ENCODE data around the gene PRXL2B. TPM values are rescaled to one million over a fixed set of nuclear protein-coding genes. Genes with fewer than 3 reads are reported as not detected.

PRXL2B gene
- polyA plus RNA-seq, 1 experiment = 10.2 TPM

DNA sequence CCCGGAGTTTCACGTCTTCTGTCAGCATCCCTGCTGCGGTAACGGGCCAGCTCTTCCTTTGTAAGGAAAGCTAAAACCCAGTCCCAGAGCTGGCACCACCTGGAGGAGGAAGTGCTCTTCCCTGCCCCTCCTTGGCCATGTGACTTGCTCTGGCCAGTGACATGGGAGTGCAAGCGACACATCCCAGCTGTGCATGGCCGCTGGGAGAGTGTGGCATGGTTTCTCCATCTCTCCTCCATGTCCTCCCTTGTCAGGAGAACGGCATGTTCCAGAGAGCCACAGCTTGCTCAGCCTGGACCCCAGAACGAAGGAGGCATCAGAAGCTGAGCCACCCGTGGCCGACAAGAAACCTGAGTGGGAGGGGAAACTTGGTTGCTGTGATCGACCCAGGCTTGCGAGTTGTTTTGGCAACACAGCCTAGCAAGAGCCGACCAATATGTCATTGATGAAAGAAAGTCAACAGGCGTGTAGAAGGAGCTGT is 2.7 kb upstream of the PRXL2B start:
- H3K27me3 ChIP-seq (ENCODE audit: control insufficient read depth, insufficient read depth, low read length) = no peaks in the 10 kb centered on the region
- H3K27ac ChIP-seq (ENCODE audit: low read depth, low read length) = no peak overlapping the region
- CTCF ChIA-PET = interaction anchor here (0.6 to 2.0 kb wide), 6 partner anchors 36 to 389 kb away, joined by 3 to 6 read pairs (median 4); partner anchors contain the start of genes FAAP20 and PEX10
- TF ChIP-seq, protein P1, sequence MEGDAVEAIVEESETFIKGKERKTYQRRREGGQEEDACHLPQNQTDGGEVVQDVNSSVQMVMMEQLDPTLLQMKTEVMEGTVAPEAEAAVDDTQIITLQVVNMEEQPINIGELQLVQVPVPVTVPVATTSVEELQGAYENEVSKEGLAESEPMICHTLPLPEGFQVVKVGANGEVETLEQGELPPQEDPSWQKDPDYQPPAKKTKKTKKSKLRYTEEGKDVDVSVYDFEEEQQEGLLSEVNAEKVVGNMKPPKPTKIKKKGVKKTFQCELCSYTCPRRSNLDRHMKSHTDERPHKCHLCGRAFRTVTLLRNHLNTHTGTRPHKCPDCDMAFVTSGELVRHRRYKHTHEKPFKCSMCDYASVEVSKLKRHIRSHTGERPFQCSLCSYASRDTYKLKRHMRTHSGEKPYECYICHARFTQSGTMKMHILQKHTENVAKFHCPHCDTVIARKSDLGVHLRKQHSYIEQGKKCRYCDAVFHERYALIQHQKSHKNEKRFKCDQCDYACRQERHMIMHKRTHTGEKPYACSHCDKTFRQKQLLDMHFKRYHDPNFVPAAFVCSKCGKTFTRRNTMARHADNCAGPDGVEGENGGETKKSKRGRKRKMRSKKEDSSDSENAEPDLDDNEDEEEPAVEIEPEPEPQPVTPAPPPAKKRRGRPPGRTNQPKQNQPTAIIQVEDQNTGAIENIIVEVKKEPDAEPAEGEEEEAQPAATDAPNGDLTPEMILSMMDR (IDR thresholded peaks at IDR 0.05; ENCODE audit: low read depth, low read length) = no peak
- H3K4me3 ChIP-seq (ENCODE audit: low read depth, low read length) = no peak overlapping the region
- no peaks in the 10 kb centered on the region; the same call in 1 of the 2 replicates for H3K9me3 ChIP-seq (ENCODE audit: control insufficient read depth, insufficient read depth, low read length)
- no peak for DNase-seq (ENCODE audit: low read depth, low spot score)
- POLR2A ChIA-PET = no interaction called here

DNA sequence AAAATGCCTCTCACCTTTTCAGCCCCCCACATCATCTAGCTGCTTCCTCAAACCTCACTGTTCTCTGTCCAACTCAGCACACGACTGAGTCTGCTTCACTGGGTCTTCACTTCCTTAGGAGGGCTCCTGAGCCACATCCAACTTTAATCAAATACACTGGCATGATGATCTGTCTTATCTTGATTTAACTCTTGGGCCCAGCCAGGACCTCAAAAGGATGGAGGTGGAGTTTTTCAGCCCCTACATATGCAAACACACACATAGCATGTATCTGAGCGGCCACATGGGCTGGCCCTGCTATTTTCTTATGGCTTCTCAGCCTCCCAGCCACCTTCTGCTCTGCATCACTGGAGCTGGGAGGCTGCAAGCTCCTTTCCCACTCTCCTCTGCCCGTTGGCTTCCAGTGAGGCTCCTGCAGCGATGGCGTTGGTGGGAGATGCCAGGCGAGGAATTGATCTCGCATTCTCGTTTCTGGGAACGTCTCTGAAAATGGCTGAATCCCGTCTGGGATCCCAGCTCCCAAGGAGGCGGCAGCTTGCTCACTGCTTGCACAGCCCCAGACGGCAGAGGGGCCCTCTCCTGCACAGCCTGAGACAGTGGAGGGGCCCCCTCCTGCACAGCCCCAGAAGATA is 1.8 kb upstream of the PRXL2B start:
- no peaks in the 10 kb centered on the region for H3K27me3 ChIP-seq (ENCODE audit: control insufficient read depth, insufficient read depth, low read length)
- H3K4me3 ChIP-seq (ENCODE audit: low read depth, low read length) = peak overlapping the region; percentile 80; the same call in 1 of the 2 replicates
- TF ChIP-seq, protein P1 (IDR thresholded peaks at IDR 0.05; ENCODE audit: low read depth, low read length) = no peak
- ChIA-PET POLR2A (interaction anchor here (0.9 to 1.8 kb wide), 3 partner anchors 28 to 390 kb away, joined by 3 to 6 read pairs (median 4); partner anchors contain the start of genes FAAP20 and TNFRSF14), CTCF (interaction anchor here (0.6 to 2.0 kb wide), 8 partner anchors 29 to 390 kb away, joined by 3 to 6 read pairs (median 4); partner anchors contain the start of genes FAAP20, PEX10 and TNFRSF14)
- H3K27ac ChIP-seq (ENCODE audit: low read depth, low read length) = peak overlapping the region; percentile 11
- no peaks in the 10 kb centered on the region; the same call in 1 of the 2 replicates for H3K9me3 ChIP-seq (ENCODE audit: control insufficient read depth, insufficient read depth, low read length)
- DNase-seq (ENCODE audit: low read depth, low spot score) = no peak

DNA sequence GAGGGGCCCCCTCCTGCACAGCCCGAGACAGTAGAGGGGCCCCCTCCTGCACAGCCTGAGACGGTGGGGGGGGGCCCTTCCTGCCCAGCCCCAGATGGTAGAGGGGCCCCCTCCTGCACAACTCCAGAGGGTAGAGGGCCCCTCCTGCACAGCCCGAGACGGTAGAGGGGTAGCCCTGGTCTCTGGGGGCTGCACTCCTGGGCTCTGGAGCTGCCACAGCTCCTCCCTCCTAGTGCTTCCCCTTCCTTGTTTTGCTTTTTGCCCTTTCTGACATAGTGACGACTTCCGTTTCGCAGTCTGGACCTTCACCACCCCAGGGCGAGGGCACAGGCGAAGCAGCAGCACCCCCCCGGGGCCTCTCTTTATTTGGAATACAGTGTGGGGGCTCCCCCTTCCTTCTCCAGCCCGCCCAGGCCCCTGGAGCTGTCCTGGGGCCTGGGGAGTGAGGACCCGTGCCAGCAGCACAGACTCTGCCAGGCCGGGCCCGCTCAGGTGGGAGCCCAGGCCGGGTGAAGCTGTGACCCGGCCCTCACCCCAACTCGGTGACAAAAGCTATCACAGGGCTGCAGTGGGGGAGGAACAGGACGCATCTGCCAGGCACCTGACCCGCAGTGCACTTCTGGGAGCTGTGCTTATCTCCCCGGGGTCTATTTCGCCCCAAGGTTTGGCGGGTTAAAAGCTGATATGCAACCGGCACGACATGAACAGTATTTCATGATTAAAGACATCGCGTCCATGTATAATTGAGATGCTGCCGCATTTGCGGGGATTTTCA is 1.1 kb upstream of the PRXL2B start:
- TF ChIP-seq, protein P1 (IDR thresholded peaks at IDR 0.05; ENCODE audit: low read depth, low read length) = no peak

DNA sequence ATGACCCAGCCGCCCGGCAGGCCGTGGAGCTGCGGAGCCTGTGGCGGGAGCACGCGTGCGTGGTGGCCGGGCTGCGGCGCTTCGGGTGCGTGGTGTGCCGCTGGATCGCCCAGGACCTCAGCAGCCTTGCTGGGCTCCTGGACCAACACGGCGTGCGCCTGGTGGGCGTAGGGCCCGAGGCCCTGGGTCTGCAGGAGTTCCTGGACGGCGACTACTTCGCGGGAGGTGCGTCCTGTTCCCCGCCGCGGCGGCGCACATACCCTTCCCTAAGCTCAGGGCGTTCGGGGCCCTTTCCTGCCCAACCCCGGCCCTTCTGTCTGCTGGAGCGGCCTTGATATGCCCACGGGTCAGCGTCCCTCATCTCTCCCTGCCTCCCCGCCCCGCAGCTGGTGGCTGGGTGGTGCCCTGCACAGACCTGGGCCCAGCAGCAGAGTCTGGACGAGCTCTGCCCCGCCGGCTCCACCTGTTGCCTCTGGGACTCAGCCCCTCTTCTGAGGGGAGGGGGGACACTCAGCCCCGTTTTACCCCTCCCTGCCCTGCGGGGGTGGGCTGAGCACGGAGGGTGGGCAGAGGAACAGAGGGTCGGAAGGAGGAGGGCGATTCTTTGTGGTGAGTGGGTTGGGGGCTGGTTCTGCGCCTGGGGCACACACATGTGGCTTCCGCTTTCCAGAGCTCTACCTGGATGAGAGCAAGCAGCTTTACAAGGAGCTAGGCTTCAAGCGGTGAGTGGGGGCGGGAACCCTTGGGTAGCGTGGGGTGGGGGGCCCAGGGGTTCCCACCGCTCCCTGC is 688 bp downstream of the PRXL2B start:
- POLR2A ChIA-PET = no interaction called here
- peak overlapping the region; percentile 78 for H3K4me3 ChIP-seq (ENCODE audit: low read depth, low read length)
- H3K9me3 ChIP-seq (ENCODE audit: control insufficient read depth, insufficient read depth, low read length) = no peaks in the 10 kb centered on the region; the same call in 1 of the 2 replicates
- H3K27ac ChIP-seq (ENCODE audit: low read depth, low read length) = no peak overlapping the region
- CTCF ChIA-PET = interaction anchor here (0.5 kb wide), 2 partner anchors 193 to 1275 kb away, joined by 3 to 6 read pairs; no protein-coding TSS in a partner anchor
- no peak for DNase-seq (ENCODE audit: low read depth, low spot score)
- no peaks in the 10 kb centered on the region for H3K27me3 ChIP-seq (ENCODE audit: control insufficient read depth, insufficient read depth, low read length)
- TF ChIP-seq, protein P1 (IDR thresholded peaks at IDR 0.05; ENCODE audit: low read depth, low read length) = no peak

More for the DNA sequence above, 1.1 kb upstream of the PRXL2B start:
- ChIA-PET CTCF (interaction anchor here (0.6 to 2.0 kb wide), 6 partner anchors 30 to 1139 kb away, joined by 3 to 6 read pairs (median 4); partner anchors contain the start of gene TNFRSF14), POLR2A (interaction anchor here (0.6 to 1.8 kb wide), 5 partner anchors 29 to 391 kb away, joined by 3 to 6 read pairs (median 4); partner anchors contain the start of genes FAAP20 and TNFRSF14)
- H3K27ac ChIP-seq (ENCODE audit: low read depth, low read length) = peak overlapping the region; percentile 39
- no peak for DNase-seq (ENCODE audit: low read depth, low spot score)
- H3K4me3 ChIP-seq (ENCODE audit: low read depth, low read length) = peak overlapping the region; percentile 80
- H3K9me3 ChIP-seq (ENCODE audit: control insufficient read depth, insufficient read depth, low read length) = no peaks in the 10 kb centered on the region; the same call in 1 of the 2 replicates
- H3K27me3 ChIP-seq (ENCODE audit: control insufficient read depth, insufficient read depth, low read length) = no peaks in the 10 kb centered on the region

Data from AG04450 (cell line).